ENCODE data around the gene TDRD10.

Gene TDRD10

GRCh38 chr1:154553056-154554030, 51.3 kb downstream of the TDRD10 start:
- no peak for DNase-seq (ENCODE audit: low spot score)

- no peak for DNase-seq (ENCODE audit: low spot score)
Observed at GRCh38 chr1:154556422-154556821, 54.4 kb downstream of the TDRD10 start.

- no peak for DNase-seq (ENCODE audit: low spot score)
Observed at GRCh38 chr1:154557248-154557938, 55.4 kb downstream of the TDRD10 start.

- no peak for DNase-seq (ENCODE audit: low spot score)
Observed at GRCh38 chr1:154557939-154558719, 56.1 kb downstream of the TDRD10 start, which contains the start of gene UBE2Q1. UBE2Q1 (minus strand) TSS chr1:154558662; CDS start chr1:154558553, 109 bp downstream.

- peak; percentile 93 for DNase-seq (ENCODE audit: low spot score)
Observed at GRCh38 chr1:154558720-154559465, 56.9 kb downstream of the TDRD10 start.

GRCh38 chr1:154559466-154560044, 57.5 kb downstream of the TDRD10 start:
- DNase-seq (ENCODE audit: low spot score) = peak; percentile 75

GRCh38 chr1:154565876-154566275, 63.9 kb downstream of the TDRD10 start:
- DNase-seq (ENCODE audit: low spot score) = no peak

- peak; percentile 99 for DNase-seq (ENCODE audit: low spot score)
Observed at GRCh38 chr1:154567386-154568156, 65.6 kb downstream of the TDRD10 start, which contains the start of gene CHRNB2. CHRNB2 (plus strand) TSS chr1:154567778; CDS start chr1:154568045, 267 bp downstream.

- DNase-seq (ENCODE audit: low spot score) = no peak
Observed at GRCh38 chr1:154568157-154568815, 66.3 kb downstream of the TDRD10 start.

- DNase-seq (ENCODE audit: low spot score) = no peak
Observed at GRCh38 chr1:154571244-154571963, 69.4 kb downstream of the TDRD10 start.

- DNase-seq (ENCODE audit: low spot score) = no peak
Observed at GRCh38 chr1:154571964-154572288, 69.9 kb downstream of the TDRD10 start.

- no peak for DNase-seq (ENCODE audit: low spot score)
Observed at GRCh38 chr1:154572468-154573167, 70.6 kb downstream of the TDRD10 start.

GRCh38 chr1:154573168-154573510, 71.1 kb downstream of the TDRD10 start:
- DNase-seq (ENCODE audit: low spot score) = no peak

GRCh38 chr1:154574716-154575115, 72.7 kb downstream of the TDRD10 start:
- no peak for DNase-seq (ENCODE audit: low spot score)

- DNase-seq (ENCODE audit: low spot score) = no peak
Observed at GRCh38 chr1:154575147-154575927, 73.3 kb downstream of the TDRD10 start.

GRCh38 chr1:154575951-154576566, 74.0 kb downstream of the TDRD10 start:
- no peak for DNase-seq (ENCODE audit: low spot score)

GRCh38 chr1:154577346-154578057, 75.5 kb downstream of the TDRD10 start:
- no peak for DNase-seq (ENCODE audit: low spot score)

Data from iPS-NIHi11 (cell line).